Stimulated activated CD4-positive, alpha-beta T cell treated with anti-CD3 and anti-CD28 coated beads, TNF-alpha, amount 100 ng/mL, for 24 hours (primary cell): ENCODE results near the gene GRM1.

Experiments used
- DNase-seq, 3 experiments: peaks; one replicate each; pipeline ENCODE4 v3.0.0-alpha.2; 2020; ENCODE audit warnings: low read depth in 3 of 3

GRM1 gene

DNA sequence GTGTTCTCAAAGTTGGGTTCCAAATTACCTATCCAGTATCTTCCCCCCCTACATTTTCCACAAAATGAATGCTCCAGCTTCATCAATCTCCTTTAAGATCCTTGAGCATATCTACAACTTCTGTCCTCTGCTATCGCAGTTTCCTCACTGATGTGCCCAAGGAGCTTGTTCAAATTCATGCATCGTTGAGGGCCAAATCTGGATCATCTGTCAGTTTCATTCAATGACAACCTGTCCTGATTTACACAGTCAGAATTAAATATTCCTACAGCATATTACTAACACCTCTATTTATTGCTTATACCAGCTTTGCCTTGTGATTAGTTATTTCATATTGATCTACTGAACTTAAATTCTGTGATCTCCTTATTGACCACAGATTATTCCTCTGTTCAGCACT, 68.7 kb downstream of the GRM1 start:
- DNase-seq = no peak

DNA sequence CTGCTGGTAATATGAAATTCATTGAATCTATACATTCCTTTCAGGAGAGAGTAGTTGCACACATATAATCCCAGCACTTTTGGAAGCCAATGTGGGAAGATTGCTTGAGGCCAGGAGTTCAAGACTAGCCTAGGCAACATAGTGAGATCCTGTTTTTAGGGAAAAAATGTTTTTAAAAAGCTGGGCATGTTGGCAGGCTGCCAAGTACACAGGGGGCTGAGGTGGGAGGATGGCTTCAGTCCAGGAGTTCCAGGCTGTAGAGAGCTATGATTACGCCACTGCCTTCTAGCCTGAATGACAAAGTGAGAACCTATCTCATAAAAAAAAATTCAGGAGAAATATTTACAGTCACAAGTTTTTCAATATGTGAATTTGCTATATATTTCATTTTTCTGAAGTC, 71.9 kb downstream of the GRM1 start:
- DNase-seq = no peak

DNA sequence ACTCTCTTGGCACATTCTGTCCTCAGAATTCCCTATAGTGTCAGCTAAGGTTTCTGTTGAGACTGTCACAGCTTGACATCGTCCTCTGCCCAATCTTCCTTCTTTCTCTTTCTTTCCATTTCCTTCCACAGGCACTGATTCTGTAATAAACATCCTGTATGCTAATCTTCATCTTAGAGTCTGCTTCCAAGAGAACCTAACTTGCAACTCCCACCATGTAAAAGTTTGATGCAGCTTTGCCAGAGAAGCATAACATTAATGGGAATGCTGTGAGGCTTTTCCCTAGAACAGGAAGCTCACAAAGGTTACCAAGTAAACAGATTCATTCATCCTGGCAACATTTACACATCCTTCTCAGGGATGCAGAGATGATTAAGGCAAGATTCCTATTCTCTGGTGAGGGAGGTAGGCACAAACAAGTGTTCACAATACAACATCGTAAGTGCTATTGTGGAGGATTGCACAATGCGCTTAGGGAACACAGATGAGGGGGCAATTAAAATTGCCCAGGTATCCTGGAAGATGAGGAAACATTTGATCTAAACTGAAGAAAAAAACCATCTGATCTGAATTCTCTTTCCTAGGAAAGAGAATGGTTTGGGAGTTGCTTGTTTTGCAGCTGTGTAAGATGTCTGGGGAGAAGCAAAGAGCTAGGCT, 74.7 kb downstream of the GRM1 start:
- DNase-seq = no peak

DNA sequence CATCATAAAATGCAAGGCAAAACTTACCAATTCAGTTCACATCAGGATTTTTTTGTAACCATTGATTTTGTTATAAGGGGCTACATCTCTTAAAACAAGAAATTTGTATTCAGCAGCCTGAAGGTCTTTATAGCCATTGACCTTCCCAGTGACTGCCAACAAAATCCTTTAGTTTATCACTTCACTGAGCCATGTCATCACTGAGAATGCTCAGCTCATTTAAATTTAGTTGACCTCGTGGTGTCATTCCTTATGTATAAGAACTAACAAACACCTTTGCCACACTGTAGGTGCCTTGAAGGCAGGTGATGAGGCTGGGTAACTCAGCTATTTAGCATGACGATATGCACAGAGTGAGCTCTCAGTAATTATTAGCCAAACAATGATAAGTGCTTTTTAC, 77.7 kb downstream of the GRM1 start:
- no peak for DNase-seq

DNA sequence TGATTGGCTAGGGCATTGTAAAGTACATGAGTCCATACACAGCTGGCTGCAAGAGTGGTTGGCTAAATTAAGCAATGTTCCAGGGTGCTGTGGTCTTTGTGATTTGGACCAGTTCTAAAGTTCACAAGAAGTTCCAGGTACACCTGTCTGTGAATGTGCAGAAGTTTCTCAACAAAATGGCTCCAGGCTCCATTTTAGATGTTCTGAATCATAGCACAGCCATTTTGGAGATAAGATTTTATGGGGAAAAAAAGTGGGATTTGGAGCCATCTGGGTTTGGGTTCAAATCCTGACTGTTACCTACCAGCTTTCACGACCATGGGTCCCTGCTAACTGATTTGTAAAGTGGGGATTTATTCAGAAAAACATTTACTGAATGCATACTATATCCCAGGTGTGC, 82.1 kb downstream of the GRM1 start:
- no peak for DNase-seq

DNA sequence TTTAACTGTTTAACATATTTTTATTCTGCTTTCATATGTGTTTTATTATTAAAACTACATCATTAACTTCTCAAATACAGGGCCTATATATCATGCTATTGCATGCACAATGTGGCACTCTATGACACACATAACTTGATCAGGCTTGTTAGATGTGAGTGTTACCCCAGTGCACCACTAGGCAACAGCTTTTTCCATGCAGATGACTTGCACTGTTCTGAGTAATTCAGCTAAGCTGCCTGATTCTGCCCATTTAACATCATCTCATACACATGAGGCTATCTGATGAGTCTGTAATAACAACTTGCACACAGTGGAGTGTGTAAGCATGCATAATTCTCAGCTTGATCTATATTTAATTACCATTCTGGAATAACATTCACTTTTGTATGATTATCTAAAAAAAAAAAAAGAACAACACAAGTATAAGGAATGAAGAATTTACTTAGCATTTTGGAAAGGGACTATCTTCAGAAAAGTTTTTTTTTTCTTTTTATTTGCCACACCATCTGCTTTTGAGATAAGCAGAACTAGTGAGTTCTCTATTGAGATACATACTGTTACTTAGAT, 83.1 kb downstream of the GRM1 start:
- no peak for DNase-seq

DNA sequence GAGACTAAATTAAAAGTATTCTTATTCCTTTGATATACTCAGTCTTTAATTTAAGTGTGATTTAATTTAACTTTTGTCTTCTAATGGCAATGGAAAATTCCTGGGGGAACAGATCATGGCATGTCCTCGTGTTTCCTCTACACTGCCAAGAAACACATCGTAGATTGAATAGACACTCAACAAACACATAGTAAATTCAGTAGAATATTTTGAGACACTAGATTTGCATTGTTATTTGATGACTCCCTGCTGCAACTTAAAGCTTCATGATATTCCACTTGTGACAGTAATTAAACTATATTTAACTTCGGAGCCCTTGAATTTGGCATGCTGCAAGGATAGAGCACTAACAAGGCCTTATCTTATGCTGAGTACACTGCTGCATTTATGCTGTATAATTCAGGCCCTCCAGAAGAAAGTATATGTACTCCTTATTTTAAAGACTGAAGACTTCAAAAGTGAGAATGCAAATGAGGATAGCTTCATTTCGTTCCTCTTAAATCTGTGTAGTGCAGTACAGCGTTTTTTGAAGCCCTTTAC, 84.3 kb downstream of the GRM1 start:
- DNase-seq = no peak

DNA sequence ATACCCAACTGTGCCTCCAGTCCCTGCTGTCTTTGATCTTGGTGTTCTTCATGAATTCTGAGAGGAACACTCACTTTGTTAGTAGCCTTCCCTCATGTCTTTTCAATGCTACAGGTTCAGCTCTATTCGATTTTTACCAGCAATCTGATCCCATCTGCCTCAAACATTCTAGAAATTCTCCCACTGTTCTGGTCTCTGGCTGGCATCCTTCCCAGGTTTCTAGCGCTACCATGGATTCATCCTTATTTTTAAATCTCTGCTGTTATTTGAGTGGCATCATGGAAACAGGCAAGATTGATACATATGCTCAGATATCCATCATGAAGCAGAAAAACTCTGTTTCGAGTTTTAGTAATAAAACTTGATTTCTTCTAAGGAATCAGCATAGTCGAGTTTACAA, 94.8 kb downstream of the GRM1 start:
- no peak for DNase-seq

DNA sequence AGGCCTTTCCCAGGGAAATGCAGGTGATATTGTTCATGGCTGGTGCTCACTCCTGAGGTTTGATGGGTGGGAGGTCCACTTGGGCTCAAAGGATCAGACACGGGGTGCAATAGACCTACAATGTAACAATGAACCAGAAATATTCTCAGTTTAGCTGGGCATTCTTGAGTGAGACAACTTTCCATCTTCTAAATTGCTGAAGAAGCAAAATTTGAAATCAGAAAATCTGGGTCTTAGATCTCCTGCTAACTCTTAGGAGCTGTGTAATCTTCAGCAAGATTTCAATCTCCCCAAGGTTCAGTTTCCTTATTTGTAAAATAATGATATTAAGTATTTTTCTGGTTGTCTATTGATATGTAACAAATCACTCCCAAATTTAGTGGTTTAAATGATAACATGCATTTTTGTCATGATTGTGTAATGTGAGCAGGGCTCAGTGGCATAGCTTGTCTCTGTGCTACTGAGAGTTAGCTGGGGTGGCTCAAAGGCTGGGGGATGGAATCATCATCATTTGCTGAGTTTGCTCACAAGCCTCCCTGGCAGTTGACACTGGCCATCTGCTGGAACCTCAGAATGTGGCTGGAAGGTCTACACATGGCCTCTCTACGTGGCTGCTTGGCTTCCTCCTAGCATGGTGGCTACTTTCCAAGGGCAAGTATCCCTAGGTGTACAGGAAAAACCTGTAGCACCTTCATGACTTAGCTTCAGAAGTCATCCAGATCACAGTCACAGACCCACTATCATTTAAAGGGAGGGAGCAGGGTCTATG, 98.8 kb downstream of the GRM1 start:
- DNase-seq = no peak

DNA sequence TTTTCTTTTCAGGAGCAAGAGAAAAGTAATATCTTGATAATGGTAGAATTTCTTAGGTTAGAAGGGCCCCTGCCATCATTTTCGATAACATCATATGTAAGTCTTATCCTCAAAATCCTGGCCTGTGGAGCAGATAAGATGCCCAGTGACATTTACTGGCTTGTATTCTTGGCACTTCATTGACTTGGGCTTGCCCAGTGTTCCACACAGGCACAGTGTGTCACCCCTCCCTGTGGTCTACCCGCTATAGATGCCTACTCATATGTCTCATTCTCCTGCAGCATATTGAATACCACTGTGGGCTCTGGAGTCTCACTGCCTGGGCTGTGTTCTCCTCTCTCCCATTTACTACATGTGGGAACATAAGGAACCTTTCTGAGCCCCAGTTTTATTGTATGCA, 105.0 kb downstream of the GRM1 start:
- no peak for DNase-seq

DNA sequence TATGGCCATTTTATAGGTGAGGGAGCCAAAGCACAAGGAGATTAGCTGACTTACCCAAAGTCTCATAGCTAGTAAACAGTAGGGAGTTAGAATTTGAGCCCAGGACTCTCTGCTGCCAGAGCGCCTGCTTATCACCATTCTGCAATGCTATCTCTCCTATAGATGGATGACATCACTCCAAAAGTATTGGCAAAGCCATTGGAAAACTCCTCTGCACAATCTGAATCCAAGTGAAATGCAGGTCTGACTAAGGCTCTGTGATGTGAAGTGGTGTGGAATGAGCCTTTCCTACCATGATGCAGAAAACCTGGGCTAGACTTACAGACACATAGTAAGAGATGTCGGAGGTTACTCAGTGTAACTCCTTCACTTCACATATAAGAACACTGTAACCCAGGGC, 106.3 kb downstream of the GRM1 start:
- DNase-seq = no peak

DNA sequence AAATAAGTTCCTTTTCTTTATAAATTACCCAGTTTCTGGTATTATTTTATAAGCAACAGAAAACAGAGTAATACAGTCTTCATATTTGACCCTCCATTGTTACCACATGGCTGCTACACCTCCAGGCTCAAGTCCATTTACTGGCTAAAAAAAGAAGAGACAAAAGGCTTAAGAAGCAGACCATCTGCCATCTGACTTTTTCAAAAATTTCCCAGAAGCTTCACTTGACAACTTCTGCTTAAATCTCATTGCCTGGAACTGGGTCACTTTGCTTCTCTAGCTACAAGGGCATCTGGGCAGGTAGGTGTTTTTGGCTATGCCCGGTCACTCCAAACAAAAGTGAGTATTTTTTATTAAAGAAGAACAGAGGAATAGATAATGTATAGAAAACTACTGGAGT, 118.0 kb downstream of the GRM1 start:
- DNase-seq = no peak

DNA sequence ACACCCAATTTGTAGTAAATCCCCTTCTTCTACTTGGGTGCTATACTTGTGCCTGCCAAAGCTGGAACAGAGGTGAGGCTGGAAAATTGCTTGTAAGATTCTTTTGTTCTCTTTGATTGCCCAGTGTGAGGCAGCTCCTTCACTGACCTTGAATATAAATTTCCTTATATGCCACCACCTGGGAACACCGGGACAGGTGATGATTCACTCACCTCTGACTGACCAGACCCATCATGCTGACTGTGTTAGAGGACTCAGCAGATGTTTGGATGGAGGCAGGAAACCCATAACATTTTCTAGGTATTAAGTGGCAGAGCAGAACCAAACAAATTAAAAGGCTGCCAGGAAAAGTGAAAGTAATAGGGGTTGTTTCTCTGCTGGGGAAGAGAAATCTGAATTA, 120.9 kb downstream of the GRM1 start:
- no peak for DNase-seq

DNA sequence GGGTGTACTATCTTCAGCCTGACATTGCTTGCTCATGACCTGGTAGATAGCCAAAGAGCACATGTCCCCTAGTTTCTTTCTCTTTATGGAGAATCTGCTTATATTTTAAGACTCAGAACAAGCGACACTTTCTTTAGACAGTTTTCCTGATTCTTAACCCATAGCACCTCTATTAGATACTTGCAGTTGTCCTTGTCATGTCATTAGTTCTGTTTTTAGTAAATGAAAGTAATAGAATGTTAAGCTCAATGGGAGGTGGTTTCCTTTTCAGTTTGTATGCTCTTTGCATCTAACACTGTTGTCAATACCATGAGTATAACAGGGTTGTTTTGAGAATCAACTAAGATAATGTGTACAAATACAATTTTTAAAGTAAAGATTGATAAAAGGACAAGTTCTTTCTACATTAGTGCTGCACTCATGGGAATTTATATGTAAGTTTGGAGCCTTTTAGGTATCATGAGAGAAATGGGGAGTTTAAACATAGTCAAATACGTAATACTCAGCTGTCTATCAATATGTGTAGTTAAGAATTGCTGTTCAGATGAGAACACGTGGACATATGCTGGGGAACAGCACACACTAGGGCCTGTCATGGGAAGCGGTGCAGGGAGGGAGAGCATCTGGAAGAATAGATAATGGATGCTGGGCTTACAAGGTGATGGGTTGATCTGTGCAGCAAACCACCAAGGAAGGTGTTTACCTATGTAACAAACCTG, 124.3 kb downstream of the GRM1 start:
- DNase-seq = no peak

DNA sequence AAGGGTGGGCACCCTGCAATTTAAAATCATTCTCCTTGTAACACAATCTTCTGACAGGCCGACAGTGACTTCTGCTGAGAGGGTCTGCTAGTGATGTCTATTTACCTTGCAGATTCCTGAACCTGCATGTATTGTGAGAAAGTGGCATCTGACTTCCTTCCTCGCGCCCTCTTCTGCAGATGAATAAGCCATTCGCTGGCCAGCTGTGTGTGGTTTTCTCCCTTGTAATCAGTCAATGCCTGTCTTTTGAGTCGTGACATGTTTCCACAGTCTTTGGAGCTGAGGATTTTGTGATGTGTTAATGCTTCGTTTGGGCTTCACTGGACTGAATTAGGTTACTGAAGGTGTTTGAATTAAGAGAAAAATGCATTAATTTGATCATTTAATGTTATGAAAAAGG, 125.3 kb downstream of the GRM1 start:
- DNase-seq = no peak

DNA sequence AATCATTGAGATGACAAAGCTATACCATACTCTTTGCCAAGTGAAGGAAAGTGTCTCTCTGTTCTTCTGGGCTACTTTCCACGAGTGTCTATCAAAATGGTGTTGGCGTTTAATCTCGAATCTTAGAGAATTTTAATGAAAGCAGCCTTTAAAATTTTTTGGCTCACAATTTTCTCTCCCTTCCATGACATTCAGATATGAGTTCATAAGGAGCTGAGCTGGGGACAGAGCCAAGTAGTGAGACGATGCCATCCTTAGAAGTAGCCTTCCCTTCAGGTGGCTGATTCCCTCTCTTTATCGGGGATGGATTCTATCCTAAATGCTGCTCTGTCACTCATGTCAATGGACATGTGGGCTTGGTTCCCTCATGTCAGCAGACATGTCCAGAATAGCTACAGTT, 132.8 kb downstream of the GRM1 start:
- DNase-seq = no peak

DNA sequence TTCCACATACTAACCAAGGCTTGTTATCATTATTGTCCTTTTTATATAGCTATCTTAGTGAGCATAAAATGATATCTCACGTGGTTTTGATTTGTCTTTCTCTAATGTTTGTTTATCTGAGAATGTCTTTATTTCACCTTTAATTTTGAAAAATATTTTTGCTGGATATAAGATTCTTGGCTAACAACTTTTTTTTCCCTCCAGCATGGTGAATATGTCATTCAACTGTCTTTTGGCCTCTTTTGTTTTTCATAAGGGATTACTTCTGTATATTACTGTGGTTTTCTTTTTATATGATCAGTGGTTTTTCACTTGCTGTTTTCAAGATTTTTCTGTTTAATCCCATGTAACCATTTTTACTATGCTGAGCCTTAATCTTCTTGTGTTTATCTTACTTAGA, 141.0 kb downstream of the GRM1 start:
- DNase-seq = no peak

DNA sequence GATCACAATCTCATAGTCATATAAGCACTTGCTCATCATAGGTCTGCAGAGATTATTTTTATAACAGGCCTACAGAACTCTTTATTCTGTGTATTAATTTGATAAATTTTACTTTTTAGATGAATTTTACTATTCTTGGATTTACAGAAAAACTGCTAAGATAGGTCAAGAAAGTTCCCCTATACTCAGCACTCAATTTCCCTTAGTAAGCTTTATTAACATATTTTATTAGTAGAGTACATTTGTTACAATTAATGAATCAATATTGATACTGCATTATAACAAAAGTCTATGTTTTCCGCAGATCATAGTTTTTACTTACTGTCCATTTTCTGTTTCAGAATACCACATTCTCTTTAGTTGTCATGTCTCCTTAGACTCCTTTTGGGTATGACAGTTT, 148.9 kb downstream of the GRM1 start:
- no peak for DNase-seq

DNA sequence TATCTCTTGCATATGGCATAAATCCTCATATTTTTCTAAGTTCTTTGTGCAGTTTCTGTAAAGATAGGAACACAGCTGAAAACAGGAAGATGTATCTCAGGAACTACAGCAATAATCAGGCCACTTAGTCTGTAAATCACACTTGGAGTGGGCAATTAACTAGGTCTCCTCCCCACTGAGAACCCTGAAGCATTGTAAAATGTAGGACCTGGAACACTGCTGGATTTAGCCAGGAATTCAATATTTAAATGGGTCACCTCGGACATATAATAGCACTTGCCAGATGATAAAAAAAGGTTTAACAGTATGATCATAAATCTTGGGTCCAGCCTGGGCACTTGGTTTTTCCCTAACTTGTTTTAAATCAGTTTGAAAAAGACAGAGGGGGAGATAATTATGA, 155.0 kb downstream of the GRM1 start:
- DNase-seq = no peak

DNA sequence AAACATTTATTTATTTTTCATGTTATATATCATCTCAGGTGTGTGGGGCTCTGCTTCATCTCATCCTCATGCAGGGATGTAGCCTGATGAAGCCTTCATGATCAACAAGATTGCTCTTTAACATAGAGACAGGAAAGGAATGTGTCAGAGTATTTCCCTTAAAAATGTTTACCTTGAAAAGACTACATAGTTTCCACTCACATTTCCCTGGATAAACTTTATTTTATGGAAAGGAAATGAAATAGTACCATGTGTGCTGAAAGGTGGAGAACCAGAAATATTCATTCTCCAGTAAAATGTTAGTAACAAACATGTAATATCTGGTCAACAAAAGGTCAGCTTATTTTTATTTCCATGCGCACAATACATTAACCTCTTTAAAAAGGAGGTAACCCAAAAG, 155.8 kb downstream of the GRM1 start:
- no peak for DNase-seq

DNA sequence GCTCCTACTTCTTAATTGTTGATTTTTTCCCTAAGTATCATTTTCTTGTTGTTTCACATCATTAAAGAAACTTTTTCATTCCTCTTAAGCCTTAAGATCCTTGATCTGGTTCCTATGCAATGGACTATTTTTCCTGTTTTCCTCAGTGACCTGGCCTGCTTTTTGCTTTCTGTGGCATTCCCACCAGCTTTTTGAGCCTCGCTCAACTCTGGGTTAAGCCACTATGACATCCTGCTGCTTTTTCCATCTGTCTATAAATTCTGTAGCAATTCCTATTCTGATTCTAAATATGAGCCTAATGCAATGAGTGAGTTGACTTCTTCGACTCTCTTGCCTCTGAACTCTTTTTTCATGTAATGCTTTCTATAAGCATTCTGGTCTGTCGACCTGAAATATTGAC, 160.3 kb downstream of the GRM1 start:
- no peak for DNase-seq

DNA sequence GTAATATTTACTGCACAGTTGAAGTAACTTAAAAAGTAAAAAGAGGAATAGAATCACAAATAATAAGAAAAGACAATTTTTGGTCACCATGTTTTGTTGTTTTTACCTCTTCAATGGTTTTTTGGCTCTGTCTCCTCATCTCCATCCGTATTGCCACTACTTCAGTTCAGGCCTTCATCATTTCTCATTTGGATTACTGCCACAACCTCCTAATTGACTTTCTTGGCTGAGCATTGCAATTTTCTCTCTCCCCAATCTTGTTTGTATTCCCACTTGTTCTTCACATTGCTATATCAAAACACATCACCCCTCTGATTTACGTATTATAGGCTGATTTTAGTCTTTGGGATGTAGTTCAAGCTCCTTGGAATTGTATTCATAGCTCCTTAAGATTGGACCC, 161.7 kb downstream of the GRM1 start:
- DNase-seq = no peak

DNA sequence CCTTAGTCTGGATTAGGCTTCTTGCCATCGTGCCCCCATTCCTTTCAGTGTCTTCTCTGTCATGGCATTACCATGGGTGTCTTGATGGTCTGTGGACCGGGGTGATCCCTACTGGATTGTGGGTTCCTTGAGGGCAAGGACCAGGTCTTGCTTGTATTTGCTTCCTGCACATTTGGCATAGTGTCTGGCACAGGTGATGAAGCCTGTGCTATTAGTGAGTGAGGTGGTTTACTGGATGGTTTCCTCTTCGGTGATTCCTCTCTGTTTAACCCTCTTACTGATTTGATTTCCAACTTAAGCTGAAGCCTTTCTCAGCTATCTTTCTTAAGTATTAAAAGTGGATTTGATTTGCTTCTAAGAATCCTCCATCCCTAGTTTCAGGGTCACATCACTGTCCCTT, 162.3 kb downstream of the GRM1 start:
- DNase-seq = no peak
